Stimulated activated CD8-positive, alpha-beta memory T cell treated with anti-CD3 and anti-CD28 coated beads, Interleukin-2, amount 100 ng/mL, for 48 hours (primary cell): ENCODE data around the gene BPIFA2.
"Not testable (repeated sequence)": the region's sequence is repeated elsewhere in the genome, so short reads cannot be mapped to it uniquely, and the experiment has no call there.

Experiments
- DNase-seq, 2 donors: peaks; one replicate each; pipeline ENCODE4 v3.0.0-alpha.2; 2020; ENCODE audit warnings: low read depth in 2 of 2

The BPIFA2 gene

GRCh38 chr20:33167859-33168258 lies at the start of gene BPIFA2:
BPIFA2 (plus strand) TSS chr20:33168159; CDS start chr20:33169146, 987 bp downstream.
- no peak for DNase-seq

- DNase-seq: no peak
These were observed 47.9 kb upstream of the BPIFA2 start for GRCh38 chr20:33119725-33120720.

GRCh38 chr20:33120934-33121333 lies 47.0 kb upstream of the BPIFA2 start:
- no peak for DNase-seq

- not testable (repeated sequence) for DNase-seq
These were observed 45.7 kb upstream of the BPIFA2 start for GRCh38 chr20:33122297-33122696.

DNA sequence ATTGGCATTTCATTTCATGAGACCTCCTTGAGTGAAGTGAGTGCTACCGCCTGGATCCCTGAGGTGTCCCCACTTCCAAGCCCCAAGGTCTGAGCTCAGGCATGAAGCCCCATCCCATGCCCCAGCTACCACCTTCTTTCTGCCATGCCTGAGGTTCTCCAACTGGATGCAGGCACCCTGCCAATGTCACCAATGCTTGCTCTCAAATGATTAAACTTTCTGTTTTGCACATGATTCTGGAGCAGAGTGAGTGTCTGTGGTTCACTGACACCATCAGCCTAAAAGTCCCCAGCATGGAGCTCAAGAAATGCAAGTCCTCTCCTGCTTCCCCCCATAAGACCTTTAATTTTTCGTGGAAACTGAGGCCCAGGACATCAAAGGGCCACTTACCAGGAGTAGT lies 43.7 kb upstream of the BPIFA2 start:
- no peak for DNase-seq

- no peak for DNase-seq
These were observed 43.0 kb upstream of the BPIFA2 start for GRCh38 chr20:33124994-33125393.

DNA sequence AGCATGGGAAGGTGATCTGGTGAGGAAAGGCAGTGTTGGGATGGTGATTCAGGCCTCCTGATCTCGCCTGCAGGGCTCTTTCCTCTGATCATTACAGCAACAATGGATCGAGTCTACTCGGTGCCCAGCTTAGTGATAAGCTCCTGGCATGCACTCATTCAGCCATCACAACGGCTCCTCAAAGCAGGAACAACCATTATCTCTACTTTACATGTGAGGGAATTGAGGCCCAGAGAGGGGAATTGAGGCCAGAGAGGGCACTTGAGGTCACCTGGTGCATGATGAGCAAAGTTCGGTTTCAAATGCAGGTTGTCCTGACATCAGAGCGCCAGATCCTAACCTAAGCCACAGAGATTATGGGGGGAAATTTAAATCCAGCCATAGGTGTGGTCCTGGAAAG lies 42.0 kb upstream of the BPIFA2 start:
- no peak for DNase-seq

GRCh38 chr20:33127422-33128097 lies 40.4 kb upstream of the BPIFA2 start:
- DNase-seq: no peak

GRCh38 chr20:33130568-33131061 lies 37.3 kb upstream of the BPIFA2 start:
- no peak for DNase-seq

- DNase-seq: no peak
These were observed 35.9 kb upstream of the BPIFA2 start for GRCh38 chr20:33131949-33132473.

DNA sequence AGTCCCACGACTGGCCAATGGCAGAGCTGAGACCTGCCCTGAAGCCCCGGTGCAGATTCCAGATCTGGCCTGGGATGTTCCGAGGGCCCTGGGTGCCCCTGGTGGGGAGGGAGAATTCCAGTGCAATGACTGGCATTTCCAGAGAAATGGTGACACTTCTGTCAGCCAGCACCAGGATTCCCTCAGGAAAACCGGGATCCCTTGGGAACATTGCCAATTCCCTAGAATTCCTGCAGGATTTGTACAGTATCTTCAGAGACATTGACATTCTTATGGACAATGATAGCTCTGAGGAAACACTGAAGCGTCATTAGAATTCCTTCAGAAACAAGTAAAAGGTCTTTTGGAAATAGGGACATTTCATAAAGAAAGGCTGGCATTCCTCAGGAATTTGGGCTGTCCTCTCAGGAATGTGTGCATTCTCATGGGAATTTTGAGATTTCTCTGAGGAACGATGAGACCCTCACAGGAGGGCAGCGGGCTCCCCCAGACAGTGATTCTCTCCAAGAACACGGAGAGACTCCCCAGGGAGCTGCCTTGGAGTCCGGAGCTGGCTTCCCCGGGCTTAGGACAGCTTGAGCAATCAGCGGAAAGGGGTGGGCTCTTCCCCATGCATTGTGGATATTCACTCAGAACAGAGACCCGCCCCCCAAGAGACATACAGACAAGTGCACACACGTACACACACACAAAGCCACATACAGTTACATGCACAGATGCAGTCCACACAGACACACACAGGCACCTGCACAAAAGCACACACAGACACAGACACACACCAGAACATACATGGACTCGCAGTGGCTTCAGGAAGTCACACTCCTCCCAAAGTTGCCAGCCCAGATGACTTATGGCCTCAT lies 35.2 kb upstream of the BPIFA2 start:
- DNase-seq: no peak

DNA sequence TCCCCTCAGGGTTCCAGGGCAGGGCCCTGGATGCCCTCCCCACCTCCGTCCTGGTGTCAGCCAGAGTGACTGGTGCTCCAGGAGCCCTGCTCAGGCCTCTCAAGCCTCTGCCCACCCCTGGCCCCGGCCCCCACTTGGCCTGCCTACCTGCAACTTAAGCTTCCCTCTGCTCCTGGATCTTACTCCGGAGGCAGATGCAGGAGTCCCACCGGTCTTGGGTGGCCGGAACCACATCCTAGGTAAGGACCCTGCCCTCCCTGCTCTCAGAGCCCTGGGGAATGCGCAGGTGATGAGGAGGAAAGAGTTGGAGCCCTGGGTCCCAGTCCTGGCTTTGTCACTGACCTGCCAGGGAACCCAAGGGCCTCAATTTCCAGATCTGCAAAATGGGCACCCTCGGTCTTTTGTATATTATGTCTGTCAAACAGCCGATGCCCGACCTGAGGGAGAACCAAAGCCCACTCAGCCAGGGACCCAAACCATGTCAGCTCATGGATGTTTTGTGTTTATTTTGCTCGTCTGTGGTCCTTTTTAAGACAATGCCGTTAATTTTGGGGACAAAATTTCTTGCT lies 34.5 kb upstream of the BPIFA2 start:
- no peak for DNase-seq

DNA sequence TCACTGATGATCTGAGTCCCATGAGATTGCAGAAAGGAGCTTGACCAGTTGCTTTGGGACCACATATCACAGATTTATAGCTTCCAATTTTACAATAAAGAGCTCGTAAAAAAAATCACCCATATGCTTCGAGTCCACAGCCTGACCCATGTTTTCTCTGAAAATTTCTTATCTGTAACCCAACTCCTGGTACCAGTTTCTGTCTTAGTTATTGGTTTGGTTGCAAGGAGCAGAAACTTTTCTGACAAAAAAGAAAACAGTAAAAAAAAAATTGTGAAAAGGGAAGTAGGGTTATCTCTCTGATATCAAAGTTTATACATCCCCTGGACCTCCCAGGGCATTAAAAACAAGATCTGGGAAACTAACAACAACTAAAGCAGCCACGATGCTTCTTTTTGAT lies 30.8 kb upstream of the BPIFA2 start:
- no peak for DNase-seq

- no peak for DNase-seq
These were observed 28.5 kb upstream of the BPIFA2 start for GRCh38 chr20:33139467-33139866.

- DNase-seq: no peak
These were observed 22.4 kb upstream of the BPIFA2 start for GRCh38 chr20:33145521-33145920.

DNA sequence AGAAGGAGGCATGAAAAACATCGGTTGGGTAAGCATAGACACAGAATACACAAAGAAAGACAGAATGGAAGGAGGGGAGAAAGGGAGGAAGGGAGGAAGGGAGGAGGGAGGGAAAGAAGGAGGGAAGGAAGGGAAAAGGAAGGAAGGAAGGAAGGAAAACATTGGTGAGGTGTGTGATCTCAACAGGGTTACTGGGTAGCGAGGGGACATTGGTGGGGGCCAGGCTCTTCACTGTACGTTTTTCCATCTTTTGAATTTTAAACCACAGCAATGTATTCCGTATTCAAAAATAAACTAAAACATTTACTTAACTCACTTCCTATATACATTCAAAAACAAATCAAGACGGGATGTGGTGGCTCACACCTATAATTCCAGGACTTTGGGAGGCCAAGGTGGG lies 20.7 kb upstream of the BPIFA2 start:
- DNase-seq: no peak

DNA sequence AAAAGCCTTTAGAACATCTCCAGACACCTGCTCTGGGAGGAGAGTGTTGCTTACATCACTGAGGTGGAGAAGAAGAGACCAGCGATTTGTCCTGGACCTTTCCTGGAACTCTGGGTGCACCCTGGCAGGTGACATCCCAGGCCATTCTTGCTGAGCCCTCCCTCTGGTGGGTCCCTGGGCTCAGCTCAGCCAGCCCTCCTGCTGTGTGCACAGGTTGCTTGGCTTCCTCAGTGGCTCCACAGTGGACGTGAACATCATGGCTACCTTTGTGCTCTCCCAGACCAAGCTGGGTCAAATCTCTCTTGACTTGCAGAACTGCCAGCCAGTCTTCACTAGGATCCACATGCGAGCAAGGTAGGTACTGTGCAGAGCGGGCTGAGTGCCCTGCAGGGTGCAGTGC lies 19.9 kb upstream of the BPIFA2 start:
- no peak for DNase-seq

DNA sequence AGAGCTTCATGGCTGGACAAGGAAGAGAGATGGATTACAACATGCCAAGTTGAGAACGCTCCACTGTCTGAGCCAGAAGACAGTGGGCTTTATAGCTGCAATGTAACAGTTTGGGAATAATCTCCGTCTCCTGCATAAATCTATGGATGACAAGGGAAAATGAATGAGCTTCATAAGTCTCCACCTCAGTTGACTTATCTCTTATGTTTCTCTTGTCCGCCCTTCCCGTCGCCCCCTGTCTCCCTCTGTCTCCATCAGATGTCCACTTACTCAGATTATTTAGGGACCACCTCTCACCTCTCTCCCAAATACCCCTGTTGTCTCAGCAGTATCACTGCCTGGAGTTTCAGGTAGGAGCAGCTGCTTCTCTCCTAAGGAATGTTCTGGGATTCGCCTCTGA lies 13.7 kb upstream of the BPIFA2 start:
- no peak for DNase-seq

DNA sequence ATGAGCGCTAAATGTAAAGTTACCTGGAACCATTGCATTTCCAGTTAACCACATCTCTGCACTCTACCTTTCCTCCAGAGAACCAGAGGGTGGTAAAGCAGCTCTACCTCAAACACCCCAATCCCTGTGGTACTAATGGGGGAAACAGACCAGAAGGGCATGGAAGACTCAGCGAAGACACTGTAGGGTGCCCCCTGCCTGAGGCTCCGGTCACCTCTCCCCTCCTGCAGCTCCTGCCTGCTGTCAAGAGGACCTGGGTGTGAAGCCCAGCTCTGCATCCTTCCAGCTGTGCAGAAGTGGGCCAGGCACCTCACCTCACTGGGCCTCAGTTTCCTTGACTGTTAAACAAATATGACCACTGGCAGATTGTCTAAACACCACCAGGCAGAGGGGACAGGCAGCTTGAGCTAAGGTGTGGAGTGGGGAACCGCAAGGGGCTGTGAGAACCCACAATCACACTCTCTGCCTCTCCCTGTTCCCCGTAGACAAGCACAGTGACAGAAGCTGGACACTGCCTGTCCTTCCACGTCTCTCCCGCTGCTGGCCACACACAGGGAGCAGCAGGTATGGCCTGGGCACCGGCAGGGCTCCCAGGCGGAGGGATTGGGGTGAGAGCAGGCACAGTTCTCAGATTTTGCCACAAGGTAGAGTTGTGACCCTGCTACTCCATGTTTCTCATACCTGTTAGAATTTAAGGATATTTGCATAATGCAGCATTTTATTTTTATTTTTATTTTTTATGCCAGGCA lies 9.1 kb upstream of the BPIFA2 start:
- DNase-seq: no peak

- DNase-seq: no peak
These were observed 8.2 kb upstream of the BPIFA2 start for GRCh38 chr20:33159713-33160112.

DNA sequence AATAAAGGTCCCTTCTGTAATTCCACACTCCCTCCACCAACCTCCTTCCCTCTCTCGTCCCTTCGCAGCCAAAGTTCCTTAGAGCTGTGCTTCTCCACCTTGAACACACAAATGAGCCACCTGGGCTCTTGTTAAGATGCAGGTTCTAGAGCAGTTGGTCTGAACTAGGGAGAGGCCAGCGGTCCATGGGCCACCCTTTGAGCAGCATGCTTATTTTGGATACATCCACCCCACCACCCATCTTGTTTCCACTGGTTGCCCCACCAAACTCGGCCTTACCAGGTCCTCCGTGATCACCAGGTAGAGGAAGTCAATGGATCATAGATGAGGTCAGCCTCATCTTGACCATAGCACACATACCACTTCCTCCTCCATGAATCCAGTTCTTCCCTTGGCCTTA lies 7.3 kb upstream of the BPIFA2 start:
- DNase-seq: no peak
